Ecto neural progenitor cell (in vitro differentiated cells): ENCODE results near the gene ITGAD.

ENCODE experiments used
- DNase-seq: peaks from one replicate; pipeline ENCODE4 v3.0.0-alpha.2; 2018; ENCODE audit warnings: low spot score

The ITGAD gene

GRCh38 chr16:31393056-31393455 is at the start of gene ITGAD:
ITGAD (plus strand) TSS chr16:31393335; CDS start chr16:31393361, 26 bp downstream.
- DNase-seq, result no peak

GRCh38 chr16:31344712-31345111 is 48.4 kb upstream of the ITGAD start:
- no peak for DNase-seq

GRCh38 chr16:31347445-31347844 is 45.7 kb upstream of the ITGAD start:
- DNase-seq, result no peak

DNA sequence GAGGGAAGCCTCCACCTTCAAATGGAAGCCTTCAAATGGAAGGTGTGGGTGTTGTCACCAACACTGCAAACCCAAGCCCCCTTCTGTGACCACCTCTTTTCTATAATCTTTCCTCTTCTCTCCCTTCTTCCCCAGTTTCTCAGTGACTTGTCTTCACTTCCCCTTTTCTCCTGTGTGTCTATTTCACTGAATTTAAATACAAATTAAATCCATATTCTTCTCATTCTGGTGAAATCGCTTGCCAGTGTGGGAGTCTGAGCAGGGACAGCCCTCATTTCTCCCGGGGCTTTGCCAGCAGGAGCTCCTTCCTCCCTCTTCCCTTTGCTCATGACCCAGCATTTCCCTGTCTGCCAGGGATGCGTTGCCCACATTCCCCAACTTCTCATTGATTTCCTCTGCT is 44.6 kb upstream of the ITGAD start:
- no peak for DNase-seq

- no peak for DNase-seq
Observed at GRCh38 chr16:31350275-31351005, 42.7 kb upstream of the ITGAD start.

- DNase-seq, result no peak
Observed at GRCh38 chr16:31351246-31351941, 41.7 kb upstream of the ITGAD start.

GRCh38 chr16:31351942-31352325 is 41.2 kb upstream of the ITGAD start:
- no peak for DNase-seq

DNA sequence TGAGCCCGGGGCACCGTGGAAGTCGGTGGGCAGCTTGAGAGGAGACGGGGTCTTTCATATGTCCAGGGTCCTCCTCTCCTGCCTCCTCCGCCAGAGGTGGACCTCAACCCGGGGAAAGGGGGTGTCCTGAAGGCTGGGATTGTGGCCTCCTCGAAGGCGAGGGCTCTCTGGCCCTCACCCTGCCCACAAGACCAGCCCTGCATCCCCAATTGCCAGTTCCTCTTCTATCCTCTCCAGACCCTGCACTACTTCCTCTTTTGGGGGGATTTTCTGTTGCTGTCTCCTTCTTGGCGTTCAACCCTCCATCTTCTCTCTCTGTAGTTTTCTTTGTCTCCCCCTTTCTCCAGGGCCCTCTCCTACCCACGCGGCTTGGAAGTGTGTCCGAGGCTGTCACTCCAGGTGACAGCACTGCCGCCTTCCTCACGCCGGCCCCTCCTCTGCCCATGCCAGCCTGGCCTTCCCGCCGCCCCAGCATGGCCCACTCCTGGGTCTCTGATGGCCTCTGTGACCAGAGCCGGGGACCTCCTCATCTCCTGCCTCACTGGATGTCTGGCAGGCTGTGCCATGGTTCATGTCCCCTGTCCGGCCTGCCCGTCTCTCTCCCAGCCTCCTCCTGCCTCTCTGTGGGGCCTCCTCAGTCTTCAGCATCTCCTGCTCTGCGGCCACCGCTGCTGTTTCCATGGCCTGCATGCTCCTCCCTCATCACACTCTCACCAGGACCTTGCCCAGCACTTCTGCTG is 40.6 kb upstream of the ITGAD start:
- no peak for DNase-seq

DNA sequence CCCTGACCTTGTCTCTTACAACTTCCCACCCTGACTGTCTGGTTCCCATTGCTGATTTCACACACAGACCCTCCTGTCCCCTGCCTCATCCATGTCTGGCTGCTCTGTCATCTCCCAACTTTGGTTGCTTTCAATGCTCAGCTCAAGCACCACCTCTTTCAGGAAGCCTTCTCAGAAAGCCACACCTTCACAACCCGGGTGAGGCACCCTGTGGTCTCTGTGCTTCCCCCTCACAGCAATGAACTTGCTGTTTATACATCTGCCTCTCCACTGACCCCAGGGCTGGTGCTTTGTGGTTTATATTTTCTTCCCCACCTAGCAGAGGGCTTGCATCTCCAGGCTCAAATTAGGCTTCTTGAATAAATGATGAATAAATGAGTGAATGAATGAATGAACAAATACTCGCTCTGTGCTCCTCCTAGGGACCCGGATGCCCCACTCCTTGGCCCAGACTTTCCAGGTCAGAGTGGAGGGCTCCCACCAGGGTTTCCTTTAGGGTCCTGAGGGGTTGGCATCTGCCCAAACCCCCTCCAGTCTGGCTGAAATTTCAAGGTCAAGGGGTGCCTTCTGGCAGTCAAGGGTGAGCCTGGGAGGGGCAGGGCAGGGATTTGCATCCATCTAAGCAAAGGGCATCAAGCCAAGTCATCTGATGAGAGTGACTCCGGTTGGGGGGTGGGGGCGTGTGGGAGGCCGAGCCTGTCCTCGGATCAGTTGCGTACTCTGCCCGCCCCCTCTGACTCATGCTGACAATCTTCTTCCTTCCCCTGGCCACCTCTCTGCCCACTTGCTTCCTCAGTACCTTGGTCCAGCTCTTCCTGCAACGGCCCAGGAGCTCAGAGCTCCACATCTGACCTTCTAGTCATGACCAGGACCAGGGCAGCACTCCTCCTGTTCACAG is 38.5 kb upstream of the ITGAD start, which contains the start of gene ITGAX:
TSS of gene ITGAX (plus strand) at position 783 of the 898 bp plus-strand sequence. CDS start at position 862, 79 bp downstream.
- no peak for DNase-seq

DNA sequence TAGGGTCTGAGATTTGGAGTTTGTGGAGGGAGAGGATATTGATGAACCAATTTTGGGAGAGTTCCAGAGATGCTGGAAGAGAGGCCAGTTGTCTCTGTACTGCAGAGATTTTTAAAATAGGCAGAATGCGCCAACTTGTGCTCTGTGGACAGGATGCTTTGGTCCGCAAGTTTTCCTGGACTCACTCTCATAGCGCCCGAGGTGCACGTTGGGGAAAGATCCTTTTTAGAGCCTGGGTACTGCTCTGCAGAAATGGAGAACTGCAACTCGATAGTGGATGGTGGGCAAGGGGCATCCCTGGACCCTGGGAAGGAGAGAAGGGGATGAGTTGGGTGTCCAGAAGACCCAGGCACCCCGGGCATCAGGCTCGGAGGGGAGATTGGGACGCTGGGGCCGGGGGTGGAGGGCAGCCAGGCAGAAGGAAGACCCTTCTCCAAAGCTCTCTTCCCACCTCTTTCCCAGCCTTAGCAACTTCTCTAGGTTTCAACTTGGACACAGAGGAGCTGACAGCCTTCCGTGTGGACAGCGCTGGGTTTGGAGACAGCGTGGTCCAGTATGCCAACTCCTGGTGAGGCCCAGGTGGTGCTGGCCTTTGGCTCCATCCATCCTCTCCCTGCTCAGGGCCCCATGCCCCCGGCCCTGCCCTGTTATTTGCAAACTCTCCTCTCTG is 37.6 kb upstream of the ITGAD start:
- no peak for DNase-seq

DNA sequence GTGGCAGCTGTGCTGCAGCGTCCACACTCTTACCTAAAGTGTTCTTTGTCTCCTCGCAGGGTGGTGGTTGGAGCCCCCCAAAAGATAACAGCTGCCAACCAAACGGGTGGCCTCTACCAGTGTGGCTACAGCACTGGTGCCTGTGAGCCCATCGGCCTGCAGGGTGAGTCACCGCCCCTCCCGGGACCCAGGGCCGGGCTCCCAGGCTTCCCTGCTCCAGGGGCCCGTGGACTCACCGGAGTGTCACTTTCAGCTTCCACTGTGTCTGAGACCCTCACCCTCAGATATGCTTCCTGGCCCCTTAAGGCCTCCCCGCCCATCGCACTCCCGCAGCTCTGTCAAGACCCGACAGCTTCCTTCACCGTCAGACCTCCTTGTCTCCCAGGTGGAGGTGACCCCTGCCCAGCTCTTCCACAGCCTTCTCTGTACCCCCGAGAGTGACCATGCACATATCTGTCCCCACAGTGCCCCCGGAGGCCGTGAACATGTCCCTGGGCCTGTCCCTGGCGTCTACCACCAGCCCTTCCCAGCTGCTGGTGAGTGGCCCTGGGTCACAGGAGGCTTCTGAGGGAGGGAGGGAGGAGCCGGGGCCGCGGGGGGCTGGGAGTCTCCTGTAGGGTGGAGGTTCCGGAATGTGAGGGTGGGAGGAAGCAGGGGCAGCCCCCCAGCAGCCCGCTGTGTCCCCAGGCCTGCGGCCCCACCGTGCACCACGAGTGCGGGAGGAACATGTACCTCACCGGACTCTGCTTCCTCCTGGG is 36.4 kb upstream of the ITGAD start:
- peak; percentile 58 for DNase-seq

- DNase-seq, result no peak
Observed at GRCh38 chr16:31357324-31358109, 35.6 kb upstream of the ITGAD start.

DNA sequence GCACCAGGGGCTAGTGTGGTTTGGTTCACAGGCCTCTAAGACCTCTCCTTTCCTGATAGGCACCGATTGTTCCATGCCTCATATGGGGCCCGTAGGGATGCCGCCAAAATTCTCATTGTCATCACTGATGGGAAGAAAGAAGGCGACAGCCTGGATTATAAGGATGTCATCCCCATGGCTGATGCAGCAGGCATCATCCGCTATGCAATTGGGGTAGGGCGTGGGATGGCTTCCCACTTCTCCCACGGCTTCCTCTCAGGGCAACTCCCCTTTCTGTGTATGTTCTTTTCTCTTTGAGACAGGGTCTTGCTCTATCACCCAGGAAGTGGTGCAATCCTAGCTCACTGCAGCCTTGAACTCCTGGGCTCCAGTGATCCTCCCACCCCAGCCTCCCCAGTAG is 32.9 kb upstream of the ITGAD start:
- DNase-seq, result no peak

DNA sequence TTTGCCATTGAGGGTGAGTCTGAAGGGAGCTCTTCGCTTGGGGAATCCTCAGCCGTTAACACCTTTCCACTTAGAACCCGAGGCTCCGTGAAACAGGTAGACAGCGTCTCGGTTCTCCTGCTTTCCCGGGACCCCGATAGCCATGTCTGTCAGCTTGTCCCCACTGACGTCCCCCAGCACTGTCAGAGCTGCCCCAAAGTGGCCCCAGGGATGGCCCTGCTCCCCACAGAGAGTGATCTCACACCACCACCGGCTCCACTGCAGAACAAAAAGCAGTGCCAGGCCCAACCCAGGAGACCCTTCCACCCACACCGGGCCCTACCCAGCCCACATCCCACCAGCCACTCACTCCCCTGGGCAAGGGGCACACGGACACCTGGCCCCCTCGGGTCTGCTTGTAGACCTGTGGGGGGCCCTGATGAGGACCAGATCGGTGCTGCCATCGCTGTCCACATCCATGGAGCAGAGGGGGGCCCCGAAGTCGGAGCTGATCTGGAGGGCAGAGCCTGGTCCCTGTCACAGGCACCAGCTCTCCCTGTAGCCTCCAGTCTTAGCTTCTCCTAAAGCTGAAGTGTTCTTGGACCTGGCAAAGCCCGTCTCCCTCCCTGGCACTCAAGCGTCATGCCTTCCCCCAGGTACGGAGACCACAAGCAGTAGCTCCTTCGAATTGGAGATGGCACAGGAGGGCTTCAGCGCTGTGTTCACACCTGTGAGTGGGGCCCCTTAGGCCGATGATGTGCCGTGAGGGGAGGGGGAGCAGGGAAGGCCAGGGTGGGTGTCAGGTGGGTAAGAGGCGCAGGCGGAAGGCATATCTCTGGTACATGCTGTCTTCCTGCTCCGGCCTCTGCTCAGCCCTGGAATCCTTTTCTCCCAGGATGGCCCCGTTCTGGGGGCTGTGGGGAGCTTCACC is 31.7 kb upstream of the ITGAD start:
- DNase-seq, result no peak

GRCh38 chr16:31362476-31363405 is 30.4 kb upstream of the ITGAD start:
- DNase-seq, result no peak

DNA sequence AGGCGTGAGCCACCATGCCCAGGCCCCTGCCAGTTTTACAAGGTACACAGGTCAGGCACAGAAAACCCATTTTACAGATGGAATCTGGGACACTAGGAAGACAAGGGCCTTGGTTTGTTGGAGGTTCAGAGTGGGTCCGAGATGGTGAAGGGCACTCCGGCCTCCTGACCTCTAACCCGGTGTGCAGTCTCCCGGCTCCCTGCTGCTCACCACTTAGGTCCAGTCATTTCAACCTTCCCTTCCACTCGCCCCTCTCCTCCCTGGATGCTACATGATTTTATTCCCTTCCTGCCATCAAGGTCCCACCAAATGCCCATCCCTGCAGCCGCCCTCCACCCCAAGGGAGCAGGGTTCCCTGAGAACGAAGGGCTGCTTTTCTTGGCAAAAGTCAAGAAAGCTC is 29.4 kb upstream of the ITGAD start:
- no peak for DNase-seq

DNA sequence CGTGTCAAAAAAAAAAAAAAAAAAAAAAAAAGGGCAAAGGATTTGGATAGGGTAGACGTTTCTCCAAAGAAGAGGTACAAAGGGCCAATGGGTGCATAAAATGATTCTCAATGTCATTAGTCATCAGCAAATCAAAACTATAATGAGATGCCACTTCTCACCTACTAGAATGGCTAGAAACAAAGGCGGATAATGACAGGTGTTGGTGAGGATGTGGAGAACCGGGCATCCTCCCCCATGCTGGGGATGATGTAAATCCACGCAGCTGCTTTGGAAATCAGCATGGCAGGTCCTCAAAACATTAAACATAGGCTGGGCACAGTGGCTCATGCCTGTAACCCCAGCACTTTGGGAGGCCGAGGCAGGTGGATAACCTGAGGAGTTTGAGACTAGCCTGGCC is 28.7 kb upstream of the ITGAD start:
- no peak for DNase-seq
